ENCODE measurements around the gene KCNK4.

The KCNK4 gene

DNA sequence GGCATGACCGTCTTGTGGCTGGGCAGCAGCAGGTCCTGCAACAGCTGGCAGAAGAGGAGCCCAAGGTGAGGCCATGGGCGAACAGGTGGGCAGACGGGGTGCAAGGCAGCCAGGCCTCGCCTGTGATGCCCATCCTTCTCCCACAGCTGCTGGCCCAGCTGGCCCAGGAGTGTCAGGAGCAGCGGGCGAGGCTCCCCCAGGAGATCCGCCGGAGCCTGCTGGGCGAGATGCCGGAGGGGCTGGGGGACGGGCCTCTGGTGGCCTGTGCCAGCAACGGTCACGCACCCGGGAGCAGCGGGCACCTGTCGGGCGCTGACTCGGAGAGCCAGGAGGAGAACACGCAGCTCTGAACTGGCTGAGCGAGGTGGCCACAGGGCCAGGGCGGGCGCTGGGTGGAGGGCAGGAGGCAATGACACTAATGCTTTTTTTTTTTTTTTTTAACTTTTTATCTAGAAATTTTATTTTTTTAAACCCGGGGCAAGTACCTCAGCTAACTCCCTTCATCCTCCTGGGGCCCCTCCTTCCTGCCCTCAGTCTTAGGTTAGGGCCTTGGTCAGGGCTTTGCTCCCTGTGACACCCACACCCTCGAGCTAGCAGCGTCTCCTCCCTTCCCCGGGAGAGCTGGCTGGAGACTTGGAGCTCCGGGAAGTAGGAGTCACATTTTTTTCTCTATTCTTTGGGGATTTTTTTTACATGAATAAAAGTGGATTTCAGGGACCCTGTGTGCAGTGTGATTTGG is 23.7 kb upstream of the KCNK4 start:
- Mint-ChIP-seq H3K4me1 (peaks cover 32% of the 10 kb centered on the region), H3K4me3 (peak overlapping the region; percentile 13), H3K9me3 (no peaks in the 10 kb centered on the region), H3K27ac (ENCODE audit: low read depth) (no peak overlapping the region), H3K27me3 (no peaks in the 10 kb centered on the region), H3K36me3 (ENCODE audit: insufficient read depth) (peaks cover 27% of the 10 kb centered on the region)
- DNase-seq (ENCODE audit: low spot score in 2 of 2) (no peak), ATAC-seq (replicated peaks; ENCODE audit: extremely low read depth, poor library complexity, severe bottlenecking) (no peak)

DNA sequence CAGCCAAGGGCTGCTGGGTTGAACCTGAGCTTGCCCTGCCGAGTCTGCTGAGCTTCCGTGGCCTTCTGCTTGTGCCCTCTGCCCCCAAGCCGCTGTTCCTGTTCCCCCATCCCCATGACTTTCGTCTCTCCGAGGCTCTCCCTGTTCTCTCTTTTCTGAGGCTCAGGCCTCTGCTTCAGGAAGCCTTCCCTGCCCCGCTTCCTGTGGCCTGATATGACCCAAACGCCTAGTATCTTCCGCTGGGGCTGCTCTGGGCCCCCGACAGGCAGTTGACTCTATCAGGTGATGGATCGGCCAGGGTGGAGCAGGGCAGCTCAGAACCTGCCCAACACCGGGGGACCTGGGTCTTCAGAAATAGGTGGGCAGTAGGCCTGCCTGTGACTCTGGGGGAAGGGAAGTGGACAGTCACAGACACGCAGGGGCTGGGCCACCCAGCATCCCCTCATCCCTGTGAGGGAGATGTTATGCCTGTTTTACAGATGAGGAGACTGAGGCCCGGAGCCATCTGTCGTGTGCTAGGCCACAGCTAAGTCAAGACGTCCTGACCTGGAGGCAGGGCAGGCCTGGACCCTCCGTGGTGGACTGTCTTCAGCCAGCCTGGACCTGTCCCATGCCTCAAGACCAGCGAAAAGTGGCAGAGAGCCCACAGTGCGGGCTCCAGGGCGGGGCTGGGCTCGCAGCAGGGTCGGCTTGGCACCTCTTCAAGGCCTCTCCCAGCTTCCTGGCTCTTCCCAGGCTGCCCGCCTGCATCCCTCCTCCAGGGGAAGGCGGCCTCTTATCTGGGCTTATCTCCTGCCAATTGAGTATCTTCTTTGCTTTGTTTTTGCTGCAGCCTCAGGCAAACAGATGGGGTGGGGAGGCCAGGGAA is 22.8 kb upstream of the KCNK4 start:
- no peaks in the 10 kb centered on the region for H3K9me3 Mint-ChIP-seq
- no peaks in the 10 kb centered on the region for H3K27me3 Mint-ChIP-seq
- peaks cover 29% of the 10 kb centered on the region for H3K36me3 Mint-ChIP-seq (ENCODE audit: insufficient read depth)
- H3K4me1 Mint-ChIP-seq, result peaks cover 32% of the 10 kb centered on the region
- ATAC-seq (replicated peaks; ENCODE audit: extremely low read depth, poor library complexity, severe bottlenecking) (no peak), DNase-seq (ENCODE audit: low spot score in 2 of 2) (no peak)
- peak overlapping the region; percentile 98 for H3K4me3 Mint-ChIP-seq
- H3K27ac Mint-ChIP-seq (ENCODE audit: low read depth), result peak overlapping the region; percentile 98

DNA sequence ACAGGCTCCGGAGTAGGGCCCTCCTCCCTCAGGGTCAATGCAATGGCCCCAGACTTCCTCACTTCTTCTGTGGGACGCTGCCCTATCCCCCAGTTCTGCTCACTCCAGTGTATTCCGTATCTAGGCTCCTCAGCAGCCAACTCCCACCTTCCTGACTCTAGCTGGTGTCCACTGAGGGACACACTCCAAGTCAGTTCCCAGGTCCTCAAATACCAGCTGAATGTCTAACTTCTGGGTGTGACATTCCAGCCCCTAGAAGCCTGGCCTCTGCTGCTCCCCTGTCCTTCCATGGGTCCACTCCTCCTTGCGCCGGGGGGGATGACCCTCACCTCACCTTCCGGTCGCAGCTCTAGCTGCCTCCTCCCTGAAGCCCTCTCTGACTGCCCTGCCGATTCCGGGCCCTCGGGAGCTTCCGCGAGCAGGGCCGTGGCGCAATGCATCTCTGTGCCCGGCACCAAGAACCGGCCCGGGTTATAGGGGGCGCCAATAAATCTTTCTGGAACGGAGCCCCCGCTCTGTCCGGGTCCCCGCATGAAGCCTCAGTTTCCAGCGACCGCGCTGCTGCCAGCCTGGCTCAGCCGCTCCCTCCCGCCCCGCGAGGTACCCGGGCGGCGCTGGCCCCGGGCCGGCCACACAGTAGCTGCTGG is 22.1 kb upstream of the KCNK4 start:
- Mint-ChIP-seq H3K9me3 (no peaks in the 10 kb centered on the region), H3K4me1 (peaks cover 32% of the 10 kb centered on the region), H3K4me3 (peak overlapping the region; percentile 98), H3K27me3 (no peaks in the 10 kb centered on the region), H3K27ac (ENCODE audit: low read depth) (peak overlapping the region; percentile 98), H3K36me3 (ENCODE audit: insufficient read depth) (peaks cover 29% of the 10 kb centered on the region)
- DNase-seq (ENCODE audit: low spot score in 2 of 2) (no peak), ATAC-seq (replicated peaks; ENCODE audit: extremely low read depth, poor library complexity, severe bottlenecking) (peak; percentile 1)

DNA sequence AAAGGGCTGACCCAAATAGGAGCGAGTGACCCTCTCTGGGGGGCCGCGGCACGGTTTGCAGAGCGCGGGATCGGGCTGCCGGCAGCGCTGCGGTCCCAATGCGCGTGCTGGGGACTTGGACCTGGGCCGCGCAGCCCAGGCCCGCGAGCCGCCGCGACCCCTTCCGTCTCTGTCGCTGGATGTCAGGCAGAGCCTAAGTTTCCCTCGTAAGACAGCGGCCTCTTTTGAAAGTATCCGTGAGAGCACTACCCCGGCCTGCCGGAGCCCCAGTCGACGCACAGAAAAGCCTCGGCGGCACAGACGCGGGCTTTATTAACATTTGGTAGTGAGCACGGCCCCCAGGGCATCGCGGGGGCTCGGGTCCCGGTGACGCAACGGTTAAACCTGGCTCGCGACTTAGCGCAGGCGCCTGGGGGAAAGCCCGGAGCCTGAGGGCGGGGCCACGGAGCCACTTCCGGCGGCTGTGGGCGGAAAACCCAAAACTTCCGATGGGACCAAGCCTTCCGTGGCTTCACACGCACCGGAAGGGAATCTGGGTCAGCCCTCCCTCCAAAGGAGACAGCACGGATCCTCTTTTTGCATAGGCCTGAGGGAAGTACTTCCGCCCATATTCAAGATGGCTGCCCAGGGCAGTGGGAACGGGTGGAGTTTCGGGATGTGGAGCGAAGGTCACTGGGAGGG is 21.4 kb upstream of the KCNK4 start:
- DNase-seq (ENCODE audit: low spot score in 2 of 2), result peak; percentile 94 to 96
- peaks cover 32% of the 10 kb centered on the region for H3K4me1 Mint-ChIP-seq
- no peaks in the 10 kb centered on the region for H3K27me3 Mint-ChIP-seq
- peak overlapping the region; percentile 98 for H3K27ac Mint-ChIP-seq (ENCODE audit: low read depth)
- H3K4me3 Mint-ChIP-seq, result peak overlapping the region; percentile 98
- H3K36me3 Mint-ChIP-seq (ENCODE audit: insufficient read depth), result peaks cover 31% of the 10 kb centered on the region
- peak; percentile 74 for ATAC-seq (replicated peaks; ENCODE audit: extremely low read depth, poor library complexity, severe bottlenecking)
- no peaks in the 10 kb centered on the region for H3K9me3 Mint-ChIP-seq

DNA sequence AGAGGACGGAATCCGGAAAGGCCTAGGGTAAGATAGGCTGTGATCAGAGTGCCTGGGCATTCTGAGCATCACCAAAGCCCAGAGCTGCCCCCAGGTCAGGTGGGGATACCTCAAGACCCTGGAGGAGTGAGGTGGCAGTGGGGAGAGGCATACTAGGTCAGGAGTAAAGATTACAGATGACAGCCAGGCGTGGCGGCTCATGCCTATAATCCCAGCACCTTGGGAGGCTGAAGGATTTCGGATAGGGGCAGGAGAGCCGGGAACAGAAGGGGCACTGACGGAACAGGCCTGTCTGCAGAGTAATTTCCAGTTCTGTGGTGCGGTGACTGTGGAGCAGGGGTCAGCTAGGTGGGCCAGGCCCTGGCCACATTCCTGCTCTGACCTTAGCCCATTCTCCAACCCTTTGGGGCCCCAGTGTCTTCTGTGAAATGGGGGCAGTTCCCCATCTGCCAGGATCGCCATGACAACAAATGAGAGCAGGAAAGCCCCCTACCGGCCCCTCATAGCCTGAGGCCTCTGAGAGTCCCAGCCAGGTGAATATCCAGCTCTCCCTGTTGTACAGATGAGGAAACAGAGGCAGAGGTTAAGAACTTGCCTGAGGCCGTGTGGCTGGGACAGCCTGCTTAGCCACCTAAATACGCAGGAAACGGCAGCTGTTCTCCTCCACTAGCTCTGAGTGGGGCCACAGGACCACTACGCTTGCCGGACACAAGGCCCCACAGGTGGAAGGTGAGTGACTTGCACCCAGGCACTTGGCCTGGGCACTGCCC is 15.9 kb upstream of the KCNK4 start:
- no peak overlapping the region for H3K27ac Mint-ChIP-seq (ENCODE audit: low read depth)
- H3K36me3 Mint-ChIP-seq (ENCODE audit: insufficient read depth), result peaks cover 23% of the 10 kb centered on the region
- no peak overlapping the region for H3K4me3 Mint-ChIP-seq
- ATAC-seq (replicated peaks; ENCODE audit: extremely low read depth, poor library complexity, severe bottlenecking) (no peak), DNase-seq (ENCODE audit: low spot score in 2 of 2) (no peak)
- H3K9me3 Mint-ChIP-seq, result no peaks in the 10 kb centered on the region
- no peaks in the 10 kb centered on the region for H3K27me3 Mint-ChIP-seq
- peaks cover 12% of the 10 kb centered on the region for H3K4me1 Mint-ChIP-seq

DNA sequence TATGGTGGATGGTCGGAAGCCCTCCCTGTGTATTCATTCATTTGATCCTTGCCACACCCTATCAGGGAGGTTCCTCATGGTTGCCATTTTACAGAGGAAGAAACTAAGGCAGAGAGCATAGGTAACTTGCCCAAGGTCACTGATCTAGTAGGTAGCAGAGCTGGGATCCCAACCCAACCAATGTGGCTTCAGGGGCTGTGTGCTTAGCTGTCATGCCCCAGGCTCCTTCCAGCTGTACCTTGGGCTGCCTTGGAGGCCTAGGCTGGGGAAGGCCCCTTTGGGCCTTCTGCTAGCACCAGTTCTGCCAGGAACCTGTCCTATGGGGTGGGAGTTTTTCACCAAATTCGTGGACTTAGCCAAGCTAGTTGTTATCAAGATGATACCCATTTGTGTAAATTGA is 15.3 kb upstream of the KCNK4 start:
- DNase-seq (ENCODE audit: low spot score in 2 of 2), result no peak
- no peak for ATAC-seq (replicated peaks; ENCODE audit: extremely low read depth, poor library complexity, severe bottlenecking)
- H3K4me1 Mint-ChIP-seq, result peaks cover 9% of the 10 kb centered on the region
- H3K27ac Mint-ChIP-seq (ENCODE audit: low read depth), result no peak overlapping the region
- peaks cover 17% of the 10 kb centered on the region for H3K36me3 Mint-ChIP-seq (ENCODE audit: insufficient read depth)
- H3K9me3 Mint-ChIP-seq, result no peaks in the 10 kb centered on the region
- H3K27me3 Mint-ChIP-seq, result no peaks in the 10 kb centered on the region
- H3K4me3 Mint-ChIP-seq, result no peak overlapping the region

DNA sequence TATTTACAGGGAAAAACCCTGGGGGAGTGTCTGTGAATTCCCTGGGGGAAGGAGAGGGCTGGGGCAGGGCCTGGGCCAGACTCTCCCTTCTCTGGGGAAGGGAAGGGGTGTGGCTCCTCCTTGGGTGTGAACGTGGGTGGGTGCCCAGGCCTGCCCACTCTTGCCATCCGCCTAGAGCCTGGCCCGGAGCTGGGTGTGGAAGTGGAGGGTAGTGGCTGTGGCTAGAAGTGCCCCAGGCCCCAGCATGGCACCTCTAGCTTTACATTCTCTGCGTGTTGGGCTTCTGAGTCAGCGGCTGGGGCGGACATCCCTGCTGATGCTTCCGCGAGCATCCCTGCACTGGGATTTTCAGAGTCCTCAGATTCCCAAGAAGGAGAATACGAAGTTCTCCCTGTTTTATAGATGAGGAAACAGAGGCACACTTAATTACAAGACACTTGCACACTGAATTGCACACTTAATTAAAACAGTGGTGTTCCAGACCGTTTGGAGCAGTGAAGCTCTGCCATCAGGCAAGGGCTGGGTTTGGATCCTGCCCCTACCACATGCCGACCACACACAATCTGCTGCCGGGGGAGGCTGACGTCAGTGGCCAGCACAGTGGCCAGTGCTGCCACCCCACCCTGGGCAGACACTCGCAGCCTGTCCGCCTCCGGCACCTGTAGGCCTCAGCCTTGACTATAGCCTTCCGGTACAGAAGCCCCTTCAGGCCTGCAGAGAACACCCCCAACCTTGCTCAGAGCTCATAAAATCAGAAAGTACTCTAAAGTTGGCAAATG is 14.3 kb upstream of the KCNK4 start:
- peaks cover 12% of the 10 kb centered on the region for H3K36me3 Mint-ChIP-seq (ENCODE audit: insufficient read depth)
- no peak for DNase-seq (ENCODE audit: low spot score in 2 of 2)
- H3K4me3 Mint-ChIP-seq, result no peak overlapping the region
- H3K4me1 Mint-ChIP-seq, result peaks cover 2% of the 10 kb centered on the region
- no peak for ATAC-seq (replicated peaks; ENCODE audit: extremely low read depth, poor library complexity, severe bottlenecking)
- H3K9me3 Mint-ChIP-seq, result no peaks in the 10 kb centered on the region
- no peaks in the 10 kb centered on the region for H3K27me3 Mint-ChIP-seq
- no peak overlapping the region for H3K27ac Mint-ChIP-seq (ENCODE audit: low read depth)

DNA sequence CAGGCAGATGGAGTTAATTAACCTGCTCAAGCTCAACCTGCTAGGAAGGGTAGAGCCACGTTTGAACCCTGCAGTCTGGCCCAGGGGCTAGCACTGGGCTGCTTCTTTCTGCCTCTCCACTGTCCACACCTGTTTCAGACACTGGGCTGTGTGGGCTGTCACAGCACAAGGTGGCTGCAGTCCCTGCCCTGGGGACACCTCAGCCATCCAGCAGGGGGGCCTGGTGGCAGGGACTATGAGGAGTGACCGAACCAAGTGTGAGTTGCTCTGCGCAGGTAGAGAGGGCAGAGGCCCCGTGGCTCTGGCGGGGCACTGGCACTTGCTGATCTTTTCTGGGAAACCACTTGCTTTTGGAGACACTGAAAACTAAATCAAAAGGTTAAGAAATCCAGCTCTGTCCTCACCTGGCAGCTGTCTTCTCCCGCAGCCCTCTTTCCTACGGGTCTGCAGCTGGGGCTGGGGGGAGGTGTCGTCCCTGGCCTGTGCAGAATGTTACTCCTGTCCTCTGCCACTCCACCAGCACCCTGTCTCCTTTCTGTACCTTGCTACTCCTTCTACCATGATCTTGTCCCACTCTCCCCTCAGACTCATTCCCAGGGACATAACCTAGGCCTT is 12.4 kb upstream of the KCNK4 start:
- H3K4me3 Mint-ChIP-seq, result no peak overlapping the region
- H3K36me3 Mint-ChIP-seq (ENCODE audit: insufficient read depth), result peaks cover 8% of the 10 kb centered on the region
- no peak for DNase-seq (ENCODE audit: low spot score in 2 of 2)
- H3K4me1 Mint-ChIP-seq, result peaks cover under 1% of the 10 kb centered on the region
- peak overlapping the region; percentile 78 for H3K27ac Mint-ChIP-seq (ENCODE audit: low read depth)
- ATAC-seq (replicated peaks; ENCODE audit: extremely low read depth, poor library complexity, severe bottlenecking), result no peak
- H3K9me3 Mint-ChIP-seq, result no peaks in the 10 kb centered on the region
- H3K27me3 Mint-ChIP-seq, result no peaks in the 10 kb centered on the region

DNA sequence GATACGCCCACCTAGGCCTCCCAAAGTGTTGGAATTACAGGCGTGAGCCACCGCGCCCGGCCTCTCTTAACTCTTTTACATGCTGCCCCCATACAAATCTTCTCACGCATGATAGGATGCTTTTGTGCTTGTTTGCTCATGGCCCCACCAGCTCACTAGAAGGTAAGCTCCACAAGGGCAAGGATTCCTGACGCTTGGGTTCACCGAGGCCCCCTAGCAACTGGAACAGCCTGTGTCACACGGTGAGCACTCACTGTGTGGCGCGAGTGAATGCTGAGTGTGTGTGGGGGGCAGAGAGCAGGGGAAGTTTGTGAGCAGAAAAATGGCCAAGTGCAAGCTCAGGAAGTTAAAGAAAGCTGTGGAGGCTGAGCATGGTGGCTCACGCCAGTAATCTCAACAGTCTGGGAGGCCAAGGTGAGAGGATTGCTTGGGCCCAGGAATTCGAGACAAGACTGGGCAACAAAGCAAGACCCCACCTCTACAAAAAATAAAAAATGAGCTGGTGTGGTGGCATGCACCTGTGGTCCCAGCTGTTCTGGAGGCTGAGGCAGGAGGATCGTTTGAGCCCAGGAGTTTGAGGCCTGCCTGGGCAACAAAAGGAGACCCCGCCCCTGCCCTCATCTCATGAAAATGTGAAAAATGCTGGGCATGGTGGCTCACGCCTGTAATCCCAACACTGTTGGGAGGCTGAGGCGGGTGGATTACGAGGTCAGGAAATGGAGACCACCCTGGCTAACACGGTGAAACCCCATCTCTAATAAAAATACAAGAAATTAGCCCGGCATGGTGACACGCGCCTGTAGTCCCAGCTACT is 8.9 kb upstream of the KCNK4 start:
- Mint-ChIP-seq H3K4me3 (peak overlapping the region; percentile 87), H3K36me3 (ENCODE audit: insufficient read depth) (peaks cover 11% of the 10 kb centered on the region), H3K27ac (ENCODE audit: low read depth) (peak overlapping the region; percentile 97)

DNA sequence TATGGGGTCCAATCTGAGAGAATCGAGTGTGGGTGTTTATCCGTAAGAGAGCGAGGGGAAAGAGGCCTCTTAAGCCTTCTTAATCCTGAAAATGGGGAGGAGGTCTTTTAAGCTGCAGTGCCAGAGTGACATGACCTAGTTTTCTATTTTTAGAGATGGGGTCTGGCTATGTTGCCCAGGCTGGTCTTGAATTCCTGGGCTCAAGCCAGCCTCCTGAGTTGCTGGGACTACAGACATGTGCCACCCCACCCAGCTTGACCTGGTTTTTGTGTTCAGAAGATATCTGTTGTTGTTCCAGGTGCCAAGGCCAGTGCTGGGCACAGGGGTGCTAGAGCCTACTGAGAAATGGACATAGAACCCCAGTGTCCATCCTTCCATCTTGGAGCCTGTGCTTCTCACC is 8.0 kb upstream of the KCNK4 start:
- Mint-ChIP-seq H3K4me3 (peak overlapping the region; percentile 87), H3K27ac (ENCODE audit: low read depth) (peak overlapping the region; percentile 97), H3K36me3 (ENCODE audit: insufficient read depth) (peaks cover 11% of the 10 kb centered on the region), H3K4me1 (peaks cover 16% of the 10 kb centered on the region), H3K9me3 (no peaks in the 10 kb centered on the region), H3K27me3 (no peaks in the 10 kb centered on the region)
- ATAC-seq (replicated peaks; ENCODE audit: extremely low read depth, poor library complexity, severe bottlenecking) (no peak), DNase-seq (ENCODE audit: low spot score in 2 of 2) (no peak)

More for the DNA sequence above, 8.9 kb upstream of the KCNK4 start:
- no peaks in the 10 kb centered on the region for H3K27me3 Mint-ChIP-seq
- H3K4me1 Mint-ChIP-seq, result peaks cover 16% of the 10 kb centered on the region
- no peaks in the 10 kb centered on the region for H3K9me3 Mint-ChIP-seq
- no peak for DNase-seq (ENCODE audit: low spot score in 2 of 2)
- no peak for ATAC-seq (replicated peaks; ENCODE audit: extremely low read depth, poor library complexity, severe bottlenecking)
